Stimulated activated CD4-positive, alpha-beta T cell treated with anti-CD3 and anti-CD28 coated beads, Interleukin-15, amount 100 ng/mL, for 1 hour (primary cell): Measurements from ENCODE around the gene PIK3AP1.
"Not testable (repeated sequence)": the region's sequence is repeated elsewhere in the genome, so short reads cannot be mapped to it uniquely, and the experiment has no call there.

ENCODE experiments used
- DNase-seq, 2 donors: peaks; one replicate each; pipeline ENCODE4 v3.0.0-alpha.2; 2020; ENCODE audit warnings: low read depth in 1 of 2, low spot score in 1 of 2

Gene PIK3AP1

GRCh38 chr10:96737307-96737902 lies 17.1 kb upstream of the PIK3AP1 start:
- DNase-seq, result not testable (repeated sequence)

GRCh38 chr10:96724621-96725020 lies 4.3 kb upstream of the PIK3AP1 start:
- no peak for DNase-seq

GRCh38 chr10:96721207-96721572 lies 876 bp upstream of the PIK3AP1 start:
- no peak for DNase-seq

- DNase-seq, result peak; percentile 12 to 33
These were observed 378 bp downstream of the PIK3AP1 start for GRCh38 chr10:96719850-96720421.

- DNase-seq, result no peak
These were observed 1.1 kb downstream of the PIK3AP1 start for GRCh38 chr10:96719200-96719599.

GRCh38 chr10:96718304-96718990 lies 1.9 kb downstream of the PIK3AP1 start:
- no peak for DNase-seq

- DNase-seq, result no peak
These were observed 3.9 kb downstream of the PIK3AP1 start for GRCh38 chr10:96716390-96716789.

- DNase-seq, result no peak
These were observed 5.5 kb downstream of the PIK3AP1 start for GRCh38 chr10:96714746-96715255.

- no peak for DNase-seq
These were observed 6.2 kb downstream of the PIK3AP1 start for GRCh38 chr10:96714031-96714590.

GRCh38 chr10:96712662-96713271 lies 7.5 kb downstream of the PIK3AP1 start:
- no peak for DNase-seq

- DNase-seq, result no peak
These were observed 9.1 kb downstream of the PIK3AP1 start for GRCh38 chr10:96711048-96711728.

GRCh38 chr10:96709525-96709924 lies 10.8 kb downstream of the PIK3AP1 start:
- no peak for DNase-seq

GRCh38 chr10:96708996-96709395 lies 11.3 kb downstream of the PIK3AP1 start:
- no peak for DNase-seq

- DNase-seq, result no peak
These were observed 11.9 kb downstream of the PIK3AP1 start for GRCh38 chr10:96708456-96708855.

- DNase-seq, result no peak
These were observed 13.9 kb downstream of the PIK3AP1 start for GRCh38 chr10:96706331-96706853.

- no peak for DNase-seq
These were observed 15.2 kb downstream of the PIK3AP1 start for GRCh38 chr10:96705134-96705533.

GRCh38 chr10:96704563-96704962 lies 15.8 kb downstream of the PIK3AP1 start:
- DNase-seq, result no peak

- DNase-seq, result no peak
These were observed 17.0 kb downstream of the PIK3AP1 start for GRCh38 chr10:96703358-96703757.

GRCh38 chr10:96701265-96701664 lies 19.0 kb downstream of the PIK3AP1 start:
- no peak for DNase-seq

GRCh38 chr10:96700374-96701099 lies 19.8 kb downstream of the PIK3AP1 start:
- DNase-seq, result no peak
